K562 (cell line): ENCODE data around the gene LSM11. TPM values are rescaled to one million over a fixed set of nuclear protein-coding genes. Genes with fewer than 3 reads are reported as not detected.

Source experiments
- ATAC-seq: fragments of 200-7000 bp; cut with Tn5 transposase; 3 replicates; pipeline ENCODE4 v1.9.1; 2020; ENCODE audit warnings: moderate library complexity
- BruUV-seq: library from RNA; stranded (reverse); fragments of 400-500 nt; replicated peaks from 2 replicates; lab custom pipeline; 2021; lab: Mats Ljungman, UMichigan
- CTCF ChIA-PET: fragments of 300-600 bp; formaldehyde crosslinking; extraction: SDS; loops from one replicate; lab custom pipeline; 2021; ENCODE audit warnings: low intra/inter-chr PET ratio; lab: Yijun Ruan, JAX
- POLR2A ChIA-PET: fragments of 300-600, 350-650 bp; sonication (Branson Sonifier 250); formaldehyde crosslinking; extraction: SDS; loops from one replicate; lab custom pipeline; 2021; ENCODE audit warnings: antibody characterized with exemption, inconsistent platforms; lab: Yijun Ruan, JAX
- DNase-seq, 4 experiments: peaks; one replicate each; pipeline versions ENCODE4 v3.0.0 to v3.0.0-alpha.2; 2011 to 2018; ENCODE audit warnings: low spot score in 3 of 4, mixed read lengths in 3 of 4; ENCODE audit errors: extremely low read depth in 1 of 4
- FAIRE-seq: peaks from 2 replicates; lab custom pipeline; 2011; peaks lifted over from hg19 to GRCh38; lab: Jason Lieb, UNC
- H2AFZ ChIP-seq: 2 replicates; pipeline ENCODE4 v1.6.0; 2011; ENCODE audit warnings: low read depth, low read length, control low read depth, inconsistent platforms
- H3K27ac ChIP-seq: fragments of 200-600 bp; 3 replicates; pipeline ENCODE4 v1.8.0; 2011; ENCODE audit warnings: low read depth, mild to moderate bottlenecking, control low read depth, inconsistent platforms, low read length, moderate library complexity, mixed read lengths; ENCODE audit errors: extremely low read depth
- H3K27me3 ChIP-seq, 2 experiments: fragments of 300-600 bp in 1 of 2; 2 replicates in 1 of 2; 3 replicates in 1 of 2; pipeline versions ENCODE4 v1.6.0 to v1.8.0; 2011; ENCODE audit warnings: inconsistent platforms in 2 of 2, low read length in 2 of 2, mild to moderate bottlenecking in 1 of 2, mixed read lengths in 1 of 2, moderate library complexity in 1 of 2; ENCODE audit not compliant: control insufficient read depth in 2 of 2, insufficient read depth in 2 of 2
- H3K36me3 ChIP-seq: fragments of 300-600 bp; 3 replicates; pipeline ENCODE4 v1.8.0; 2011; ENCODE audit warnings: mild to moderate bottlenecking, low read length, inconsistent platforms; ENCODE audit not compliant: control insufficient read depth, insufficient read depth
- H3K4me1 ChIP-seq, 2 experiments: fragments of 200-600 bp in 1 of 2; replicated peaks in 1 of 2; 2 replicates in 1 of 2; 3 replicates in 1 of 2; pipeline versions ENCODE4 v1.5.1 to v1.8.0; 2011; ENCODE audit warnings: inconsistent platforms in 2 of 2, low read length in 2 of 2, mild to moderate bottlenecking in 1 of 2, mixed read lengths in 1 of 2, moderate library complexity in 1 of 2; ENCODE audit not compliant: control insufficient read depth in 2 of 2, insufficient read depth in 2 of 2
- H3K4me2 ChIP-seq: 2 replicates; pipeline ENCODE4 v1.6.1; 2011; ENCODE audit warnings: low read length, control low read depth, inconsistent platforms, mixed read lengths; ENCODE audit not compliant: insufficient read depth
- H3K4me3 ChIP-seq: fragments of 200-600 bp; sonication (generic), shearing (Covaris generic); 2 replicates; pipeline ENCODE4 v1.5.1; 2016; ENCODE audit warnings: control low read depth, inconsistent platforms
- H3K79me2 ChIP-seq: fragments of 200-600 bp; 3 replicates; pipeline ENCODE4 v1.8.0; 2011; ENCODE audit warnings: low read length, inconsistent platforms; ENCODE audit not compliant: control insufficient read depth, insufficient read depth
- H3K9ac ChIP-seq, 2 experiments: 2 replicates each; pipeline versions ENCODE4 v1.6.0 to v1.6.1; 2011; ENCODE audit warnings: low read depth in 2 of 2, low read length in 2 of 2, control low read depth in 1 of 2, inconsistent platforms in 1 of 2, mild to moderate bottlenecking in 1 of 2, mixed read lengths in 1 of 2; ENCODE audit not compliant: insufficient read depth in 1 of 2
- H3K9me1 ChIP-seq: one replicate; pipeline ENCODE4 v1.6.0; 2011; ENCODE audit warnings: inconsistent platforms, mild to moderate bottlenecking, low read length, moderate library complexity; ENCODE audit not compliant: control insufficient read depth, insufficient read depth
- H3K9me3 ChIP-seq: replicated peaks from 2 replicates; pipeline ENCODE4 v1.5.1; 2011; ENCODE audit warnings: low read depth, low read length, inconsistent platforms; ENCODE audit not compliant: control insufficient read depth, insufficient read depth
- H4K20me1 ChIP-seq: replicated peaks from 2 replicates; pipeline ENCODE4 v1.6.1; 2011; ENCODE audit warnings: low read length, inconsistent platforms, mixed read lengths; ENCODE audit not compliant: control insufficient read depth, insufficient read depth
- FOS ChIP-seq: IDR thresholded peaks from 3 replicates; pipeline ENCODE4 v1.6.1; 2011; ENCODE audit not compliant: insufficient read length; ENCODE audit errors: extremely low read depth
- HNRNPLL ChIP-seq: fragments of 200-400 bp; formaldehyde crosslinking; IDR thresholded peaks from 2 replicates; pipeline ENCODE4 v1.6.1; 2017; ENCODE audit warnings: low read length, low read depth, mild to moderate bottlenecking; ENCODE audit not compliant: poor library complexity, severe bottlenecking
- JUN ChIP-seq, 2 experiments: sonication (generic) in 1 of 2; formaldehyde crosslinking in 1 of 2; IDR thresholded peaks; 2 replicates each; pipeline versions ENCODE4 v1.6.1 to v1.8.0; 2012 to 2022; ENCODE audit warnings: borderline replicate concordance in 2 of 2, mild to moderate bottlenecking in 2 of 2, improper control_type of control experiment in 1 of 2, low read depth in 1 of 2, low read length in 1 of 2, missing genetic modification reagents in 1 of 2
- KAT7 ChIP-seq: sonication (generic); formaldehyde crosslinking; IDR thresholded peaks from 2 replicates; pipeline ENCODE4 v1.8.0; 2022; ENCODE audit warnings: missing genetic modification reagents, mild to moderate bottlenecking, borderline replicate concordance
- NBN ChIP-seq: fragments of 450-650 bp; IDR thresholded peaks from 2 replicates; pipeline ENCODE4 v1.6.1; 2016; ENCODE audit warnings: low read depth, mild to moderate bottlenecking
- RFX7 ChIP-seq: fragments of 250-450 bp; sonication (Bioruptor Pico); IDR thresholded peaks from 2 replicates; pipeline ENCODE4 v1.5.1; 2021; ENCODE audit warnings: mild to moderate bottlenecking
- SPI1 ChIP-seq: IDR thresholded peaks from 2 replicates; pipeline ENCODE4 v1.6.1; 2011; ENCODE audit warnings: low read depth, low read length, control low read depth, borderline replicate concordance
- TAL1 ChIP-seq: fragments of 450-650 bp; IDR thresholded peaks from 2 replicates; pipeline ENCODE4 v1.6.1; 2016; ENCODE audit warnings: mild to moderate bottlenecking
- TSC22D4 ChIP-seq: fragments of 450-650 bp; IDR thresholded peaks from 2 replicates; pipeline ENCODE4 v1.6.1; 2016; ENCODE audit warnings: missing genetic modification characterization, missing biosample characterization, control low read depth
- YBX1 ChIP-seq: fragments of 450-650 bp; IDR thresholded peaks from 2 replicates; pipeline ENCODE4 v1.7.1; 2016; ENCODE audit warnings: mild to moderate bottlenecking
- ZNF644 ChIP-seq: fragments of 200-800 bp; sonication (Bioruptor generic); IDR thresholded peaks from 2 replicates; pipeline ENCODE4 v1.6.1; 2016; ENCODE audit warnings: low read depth, missing genetic modification characterization, missing compliant biosample characterization
- ZNF764 ChIP-seq: fragments of 250-450 bp; sonication (Bioruptor Pico); IDR thresholded peaks from 2 replicates; pipeline ENCODE4 v1.4.0; 2020; ENCODE audit warnings: low read depth, mild to moderate bottlenecking, moderate library complexity
- ZSCAN29 ChIP-seq: fragments of 450-650 bp; IDR thresholded peaks from 2 replicates; pipeline ENCODE4 v1.6.1; 2017
- WGBS: fragments of 100-300 bp; shearing (Covaris generic); methylation state at CpG from one replicate; pipeline ENCODE4 v1.1.6; 2016; ENCODE audit warnings: low coverage, mixed read lengths; ENCODE audit not compliant: insufficient coverage; ENCODE audit errors: missing lambda C conversion rate; 5-methylcytosine and 5-hydroxymethylcytosine counted together
- in situ Hi-C: fragments of 300-500 bp; cut with MboI; formaldehyde crosslinking; loops from 4 replicates; pipeline ENCODE4 v1.15.0; 2018; ENCODE audit warnings: inconsistent platforms, mixed read lengths
- intact Hi-C: fragments of 100-400 bp; cut with micrococcal nuclease; formaldehyde crosslinking; loops from 2 replicates; pipeline ENCODE4 v1.14.2; 2022
- polyA plus RNA-seq, 8 experiments: library from polyadenylated mRNA; depleted of rRNA in 4 of 8; stranded (reverse) in 5 of 8; unstranded in 3 of 8; fragments of >200 nt; fragmentation: Nextera tagmentation in 2 of 8; fragmentation: Illumina TruSeq in 1 of 8; extraction: Ambion mirVana in 2 of 8; extraction: Trizol in 1 of 8; gene quantifications; 2 replicates each; pipeline versions ENCODE4 v1.2.1 to v1.2.3, GENCODE V29; 2011 to 2014; ENCODE audit warnings: inconsistent platforms in 1 of 8, missing spikeins in 1 of 8
- total RNA-seq, 7 experiments: library from RNA; depleted of rRNA in 6 of 7; stranded (reverse); fragments of >200 nt in 6 of 7; fragmentation: Illumina TruSeq in 2 of 7; extraction: Trizol in 2 of 7; gene quantifications; 2 replicates each; pipeline versions ENCODE4 v1.2.1 to v1.2.3, GENCODE V29; 2011 to 2021; ENCODE audit warnings: low replicate concordance in 1 of 7
- TF ChIP-seq, protein P1 (sequence below), 2 experiments: fragments of 250-450 bp in 1 of 2; fragments of 450-650 bp in 1 of 2; sonication (Bioruptor Pico) in 1 of 2; IDR thresholded peaks; 2 replicates each; pipeline versions ENCODE4 v1.6.1 to v1.8.0; 2016 to 2021; ENCODE audit warnings: mild to moderate bottlenecking in 2 of 2, moderate library complexity in 2 of 2, missing compliant biosample characterization in 1 of 2, missing genetic modification characterization in 1 of 2
- TF ChIP-seq, protein P2 (sequence below): IDR thresholded peaks from 3 replicates; pipeline ENCODE4 v1.6.1; 2011; ENCODE audit warnings: borderline replicate concordance, mild to moderate bottlenecking; ENCODE audit not compliant: insufficient read length, insufficient read depth
- TF ChIP-seq, protein P3 (sequence below): sonication (generic); formaldehyde crosslinking; IDR thresholded peaks from 2 replicates; pipeline ENCODE4 v1.8.0; 2022; ENCODE audit warnings: mild to moderate bottlenecking, missing genetic modification reagents

LSM11 gene
- total and polyA plus RNA-seq, 9 of the 15 experiments (the other 6 are each of a cell fraction or from before 2014, with no cell fraction given), result 1.8 to 9.4 (median 4.7) TPM

DNA sequence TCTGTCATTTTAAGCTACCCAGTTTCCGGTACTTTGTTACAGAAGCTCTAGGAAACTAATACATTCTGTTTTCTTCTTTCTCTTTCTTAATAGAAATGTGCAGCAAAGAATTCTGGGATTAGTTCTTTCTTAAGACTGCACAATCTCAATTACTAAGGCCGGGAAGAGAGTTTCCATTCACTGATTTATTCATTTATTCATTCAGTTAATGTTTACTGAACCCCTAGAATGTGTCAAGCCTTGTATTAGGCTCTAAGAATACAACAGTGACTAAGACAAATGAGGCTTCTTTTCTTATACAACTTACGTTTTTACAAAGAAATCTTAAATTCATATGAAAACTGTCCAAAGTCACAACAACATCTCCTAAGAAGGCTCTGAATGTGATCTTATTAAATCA lies 39.8 kb upstream of the LSM11 start (continued):
- TF ChIP-seq, protein P1, sequence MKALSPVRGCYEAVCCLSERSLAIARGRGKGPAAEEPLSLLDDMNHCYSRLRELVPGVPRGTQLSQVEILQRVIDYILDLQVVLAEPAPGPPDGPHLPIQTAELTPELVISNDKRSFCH (CRISPR knock-in tag; IDR thresholded peaks at IDR 0.05), result no peak
- TF ChIP-seq, protein P1 (tag; IDR thresholded peaks at IDR 0.05), result no peak
- TF ChIP-seq ZSCAN29 (no peak), KAT7 (no peak), HNRNPLL (no peak), YBX1 (no peak), ZNF764 (no peak)

DNA sequence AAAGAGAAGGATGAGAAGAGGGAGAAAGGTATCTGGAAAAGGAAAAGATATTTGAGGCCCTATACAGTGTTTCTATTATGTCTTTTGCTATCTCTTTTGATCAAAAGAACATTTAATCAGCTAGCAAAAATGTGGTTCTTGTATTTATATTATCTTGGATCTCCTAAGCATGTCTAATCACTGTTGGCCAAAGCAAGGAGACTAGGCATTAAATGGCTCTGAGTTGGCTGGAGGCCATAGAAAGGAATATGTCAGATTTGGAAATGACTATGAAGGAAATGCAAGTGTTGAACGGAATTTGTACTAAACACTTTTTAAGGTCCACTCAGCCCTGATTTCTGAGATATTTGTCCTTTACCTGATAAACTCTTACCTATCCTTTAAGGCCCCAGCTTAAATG lies 34.6 kb upstream of the LSM11 start:
- intact Hi-C loops (no loop called here), in situ Hi-C loops (no loop called here)
- H3K9ac ChIP-seq, result no peak overlapping the region
- H3K36me3 ChIP-seq, result no peaks in the 10 kb centered on the region
- POLR2A ChIA-PET, result interaction anchor here (1.0 kb wide), 1 partner anchor 10 kb away, joined by 3 read pairs; no protein-coding TSS in a partner anchor
- ATAC-seq (no peak), FAIRE-seq (no peak), DNase-seq (no peak)
- H3K79me2 ChIP-seq, result no peaks in the 10 kb centered on the region
- WGBS, result 0% methylated on average over 1 of the region's 1 CpG
- H3K4me1 ChIP-seq, result no peaks in the 10 kb centered on the region
- 0 out of 5 replicates have a peak, but pooled peaks cover 0 to 2% of the 10 kb centered on the region in 2 experiments for H3K27me3 ChIP-seq
- H4K20me1 ChIP-seq, result no peaks in the 10 kb centered on the region
- no TSS peak for BruUV-seq
- H3K27ac ChIP-seq, result no peak overlapping the region
- CTCF ChIA-PET, result no interaction called here
- no peak overlapping the region for H3K4me3 ChIP-seq
- H2AFZ ChIP-seq, result no peak overlapping the region
- no peaks in the 10 kb centered on the region for H3K9me3 ChIP-seq
- H3K4me2 ChIP-seq, result no peak overlapping the region
- H3K9me1 ChIP-seq, result no peaks in the 10 kb centered on the region
- no peak for TF ChIP-seq SPI1
- no peak for TF ChIP-seq FOS
- no peak for TF ChIP-seq JUN (IDR thresholded peaks at IDR 0.05; ENCODE audit: borderline replicate concordance, low read depth, low read length)
- no peak for TF ChIP-seq JUN (CRISPR knock-in tag; IDR thresholded peaks at IDR 0.05; ENCODE audit: borderline replicate concordance)
- TF ChIP-seq TAL1, result no peak
- no peak for TF ChIP-seq RFX7 (CRISPR knock-in tag)
- TF ChIP-seq, protein P2, sequence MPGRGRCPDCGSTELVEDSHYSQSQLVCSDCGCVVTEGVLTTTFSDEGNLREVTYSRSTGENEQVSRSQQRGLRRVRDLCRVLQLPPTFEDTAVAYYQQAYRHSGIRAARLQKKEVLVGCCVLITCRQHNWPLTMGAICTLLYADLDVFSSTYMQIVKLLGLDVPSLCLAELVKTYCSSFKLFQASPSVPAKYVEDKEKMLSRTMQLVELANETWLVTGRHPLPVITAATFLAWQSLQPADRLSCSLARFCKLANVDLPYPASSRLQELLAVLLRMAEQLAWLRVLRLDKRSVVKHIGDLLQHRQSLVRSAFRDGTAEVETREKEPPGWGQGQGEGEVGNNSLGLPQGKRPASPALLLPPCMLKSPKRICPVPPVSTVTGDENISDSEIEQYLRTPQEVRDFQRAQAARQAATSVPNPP, result no peak
- no peak for TF ChIP-seq TSC22D4
- TF ChIP-seq, protein P3, sequence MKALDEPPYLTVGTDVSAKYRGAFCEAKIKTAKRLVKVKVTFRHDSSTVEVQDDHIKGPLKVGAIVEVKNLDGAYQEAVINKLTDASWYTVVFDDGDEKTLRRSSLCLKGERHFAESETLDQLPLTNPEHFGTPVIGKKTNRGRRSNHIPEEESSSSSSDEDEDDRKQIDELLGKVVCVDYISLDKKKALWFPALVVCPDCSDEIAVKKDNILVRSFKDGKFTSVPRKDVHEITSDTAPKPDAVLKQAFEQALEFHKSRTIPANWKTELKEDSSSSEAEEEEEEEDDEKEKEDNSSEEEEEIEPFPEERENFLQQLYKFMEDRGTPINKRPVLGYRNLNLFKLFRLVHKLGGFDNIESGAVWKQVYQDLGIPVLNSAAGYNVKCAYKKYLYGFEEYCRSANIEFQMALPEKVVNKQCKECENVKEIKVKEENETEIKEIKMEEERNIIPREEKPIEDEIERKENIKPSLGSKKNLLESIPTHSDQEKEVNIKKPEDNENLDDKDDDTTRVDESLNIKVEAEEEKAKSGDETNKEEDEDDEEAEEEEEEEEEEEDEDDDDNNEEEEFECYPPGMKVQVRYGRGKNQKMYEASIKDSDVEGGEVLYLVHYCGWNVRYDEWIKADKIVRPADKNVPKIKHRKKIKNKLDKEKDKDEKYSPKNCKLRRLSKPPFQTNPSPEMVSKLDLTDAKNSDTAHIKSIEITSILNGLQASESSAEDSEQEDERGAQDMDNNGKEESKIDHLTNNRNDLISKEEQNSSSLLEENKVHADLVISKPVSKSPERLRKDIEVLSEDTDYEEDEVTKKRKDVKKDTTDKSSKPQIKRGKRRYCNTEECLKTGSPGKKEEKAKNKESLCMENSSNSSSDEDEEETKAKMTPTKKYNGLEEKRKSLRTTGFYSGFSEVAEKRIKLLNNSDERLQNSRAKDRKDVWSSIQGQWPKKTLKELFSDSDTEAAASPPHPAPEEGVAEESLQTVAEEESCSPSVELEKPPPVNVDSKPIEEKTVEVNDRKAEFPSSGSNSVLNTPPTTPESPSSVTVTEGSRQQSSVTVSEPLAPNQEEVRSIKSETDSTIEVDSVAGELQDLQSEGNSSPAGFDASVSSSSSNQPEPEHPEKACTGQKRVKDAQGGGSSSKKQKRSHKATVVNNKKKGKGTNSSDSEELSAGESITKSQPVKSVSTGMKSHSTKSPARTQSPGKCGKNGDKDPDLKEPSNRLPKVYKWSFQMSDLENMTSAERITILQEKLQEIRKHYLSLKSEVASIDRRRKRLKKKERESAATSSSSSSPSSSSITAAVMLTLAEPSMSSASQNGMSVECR, result no peak
- no peak for TF ChIP-seq ZNF644
- no peak for TF ChIP-seq NBN
